Right ventricle myocardium inferior (tissue), 1 donor: Measurements from ENCODE around the gene EFHC2. TPM values are rescaled to one million over a fixed set of nuclear protein-coding genes. Genes with fewer than 3 reads are reported as not detected.

Source experiments
- ATAC-seq: fragments of 200-7000 bp; cut with Tn5 transposase; one replicate; pipeline ENCODE4 v1.9.1; 2020; ENCODE audit warnings: mild to moderate bottlenecking, moderate library complexity
- DNase-seq: peaks from one replicate; pipeline ENCODE4 v3.0.0; 2021; ENCODE audit errors: missing footprints
- intact Hi-C: fragments of 100-400 bp; cut with DNase I; formaldehyde crosslinking; loops from one replicate; pipeline ENCODE4 v1.11.0; 2022
- total RNA-seq: library from RNA; stranded (reverse); fragmentation: NEBNext Ultra II Directional; extraction: Animal tissue kit (Norgen Biotek cat#: 25700); gene quantifications from one replicate; pipeline ENCODE4 v1.2.1, GENCODE V29; 2021
- donor health status: DM: no; HTN: yes; CAD: no; lungs with severe emphysema.

EFHC2 gene
- total RNA-seq, 1 donor from 2014 or later, result 17.5 TPM

DNA sequence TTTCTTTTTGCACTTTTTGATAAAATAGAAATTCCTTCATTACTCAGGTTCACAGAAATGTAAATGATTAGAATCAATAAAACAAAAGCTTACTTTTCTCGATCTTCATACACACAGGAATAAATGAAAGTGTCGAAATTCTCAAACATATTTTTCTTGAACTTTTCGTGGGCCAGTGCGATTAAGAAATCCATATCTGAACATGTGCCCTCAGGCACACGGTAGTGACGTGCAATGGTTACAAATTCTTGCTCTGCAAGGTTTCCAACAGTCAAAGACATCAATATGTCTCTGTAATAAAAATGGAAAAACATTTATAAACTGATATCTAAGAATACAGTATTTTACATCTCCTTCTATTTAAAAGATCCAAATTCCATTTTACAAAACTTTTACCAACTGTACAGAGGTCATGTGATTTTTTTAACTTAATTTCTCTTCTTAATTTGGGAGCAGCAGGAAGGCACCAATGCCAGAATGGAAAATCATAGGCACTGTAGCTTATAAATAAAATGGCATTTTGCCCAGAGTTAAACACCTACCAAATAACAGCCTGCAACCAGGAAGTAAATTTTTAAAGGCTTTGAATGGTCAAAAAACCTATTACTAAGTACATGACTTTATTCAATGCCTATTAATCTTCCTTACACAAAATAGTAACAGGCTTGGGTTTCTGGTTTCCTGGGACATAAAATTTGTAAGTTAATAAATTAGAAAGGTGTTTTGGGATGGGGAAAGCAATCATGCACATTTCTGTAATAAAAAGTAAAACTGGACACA is 165.0 kb downstream of the EFHC2 start:
- intact Hi-C loops, result no loop called here
- no peak for DNase-seq
- ATAC-seq, result no peak

DNA sequence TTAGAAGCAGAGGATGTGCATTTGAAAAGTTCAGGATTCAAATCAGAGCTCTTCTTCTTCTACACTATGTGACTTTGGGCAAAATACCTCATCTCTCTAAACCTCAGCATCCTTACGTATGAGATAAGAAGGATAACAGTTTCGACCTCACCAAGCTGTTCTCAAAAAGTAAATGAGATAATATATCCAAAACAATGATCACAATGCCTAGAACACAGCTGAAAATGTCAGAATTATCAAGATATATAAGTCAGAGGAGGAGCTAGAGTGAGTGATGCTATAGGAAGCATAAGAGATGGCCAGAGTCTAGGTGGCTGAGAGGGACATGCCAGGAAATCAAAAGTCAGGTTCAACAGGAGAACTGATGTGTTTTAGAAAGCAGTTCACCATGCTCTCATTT is 168.0 kb downstream of the EFHC2 start:
- ATAC-seq, result no peak
- no peak for DNase-seq
- intact Hi-C loops, result no loop called here

DNA sequence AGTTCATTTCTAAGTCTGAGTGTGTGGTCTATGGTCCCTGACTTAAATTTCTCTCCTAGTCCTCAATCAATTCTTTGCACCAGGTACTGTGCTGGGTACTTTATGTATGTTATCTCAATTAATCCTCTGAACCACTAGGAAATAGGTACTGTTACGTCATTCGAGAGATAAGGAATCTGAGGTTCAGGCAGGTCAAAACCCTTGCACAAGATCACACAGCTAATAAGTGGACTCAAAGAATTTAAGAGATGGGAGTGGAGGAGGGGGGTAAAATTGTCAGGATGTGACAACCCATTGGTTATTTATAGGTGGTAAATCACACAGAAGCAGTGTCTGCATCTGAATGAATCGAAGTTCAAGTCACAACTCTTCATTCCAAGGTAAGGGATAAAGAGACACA is 169.4 kb downstream of the EFHC2 start:
- DNase-seq, result no peak
- no peak for ATAC-seq
- intact Hi-C loops, result no loop called here

DNA sequence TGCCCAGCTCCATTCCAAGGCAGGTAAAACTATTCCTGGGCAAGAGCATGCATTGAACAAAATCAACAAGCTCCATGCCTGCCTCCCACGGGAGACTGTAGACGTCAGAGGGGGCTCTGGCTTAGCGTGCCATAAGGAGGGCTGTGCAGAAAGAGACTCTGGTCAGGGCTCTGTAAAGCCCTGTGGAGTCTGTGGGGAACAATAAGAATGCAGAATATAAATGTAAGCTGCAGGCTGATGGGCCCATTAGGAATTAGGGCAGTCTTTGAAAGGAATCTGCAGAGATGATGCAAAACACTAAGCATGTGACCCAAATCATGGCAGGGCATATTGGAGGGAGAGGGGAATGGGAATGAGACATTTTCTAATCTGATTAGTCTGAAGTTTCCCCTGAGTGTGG is 170.3 kb downstream of the EFHC2 start:
- DNase-seq, result no peak
- intact Hi-C loops, result no loop called here
- no peak for ATAC-seq

DNA sequence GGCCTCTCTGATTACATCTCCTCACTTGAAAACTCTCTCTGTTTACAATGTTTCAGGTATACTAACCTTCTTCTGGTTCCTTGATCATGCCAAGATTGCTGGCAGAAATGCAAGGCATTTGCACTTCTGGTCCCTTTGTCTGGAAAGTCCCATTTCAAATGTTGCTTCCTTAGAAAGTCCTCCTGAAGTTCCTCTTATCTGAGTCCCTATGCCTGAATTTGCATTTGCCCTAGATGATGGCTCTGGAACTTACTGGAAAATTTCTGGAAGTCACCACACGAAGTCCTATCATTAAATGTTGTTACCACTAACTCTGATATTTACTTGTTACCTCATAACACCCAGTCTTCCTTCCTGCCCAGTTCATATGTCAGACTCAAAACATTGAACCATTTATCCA is 176.4 kb downstream of the EFHC2 start:
- no peak for ATAC-seq
- intact Hi-C loops, result no loop called here
- DNase-seq, result no peak

DNA sequence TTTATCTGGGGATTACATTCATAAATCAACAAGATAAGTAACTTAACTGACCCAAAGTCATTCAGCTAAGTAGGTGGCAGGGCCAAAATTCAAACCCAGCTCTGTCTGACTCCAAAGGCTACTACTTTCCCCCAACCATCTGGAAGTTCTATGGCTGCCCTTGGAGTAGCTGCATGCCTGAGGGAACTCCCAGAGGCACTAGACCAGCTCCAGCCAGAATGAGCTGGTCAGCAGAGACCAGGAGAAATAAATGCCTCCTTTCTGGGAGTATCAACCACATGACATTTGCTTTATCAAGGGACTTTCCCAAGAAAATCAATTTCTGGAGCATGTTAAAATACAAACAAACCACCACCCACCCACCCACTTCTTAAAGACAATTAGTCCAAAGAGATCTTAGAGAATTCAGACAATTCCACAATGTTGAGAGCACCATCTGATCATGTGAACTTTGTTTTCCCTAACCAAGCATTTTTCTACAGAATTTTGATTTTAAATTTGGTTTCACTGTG is 180.5 kb downstream of the EFHC2 start:
- intact Hi-C loops, result no loop called here
- DNase-seq, result no peak
- ATAC-seq, result no peak

DNA sequence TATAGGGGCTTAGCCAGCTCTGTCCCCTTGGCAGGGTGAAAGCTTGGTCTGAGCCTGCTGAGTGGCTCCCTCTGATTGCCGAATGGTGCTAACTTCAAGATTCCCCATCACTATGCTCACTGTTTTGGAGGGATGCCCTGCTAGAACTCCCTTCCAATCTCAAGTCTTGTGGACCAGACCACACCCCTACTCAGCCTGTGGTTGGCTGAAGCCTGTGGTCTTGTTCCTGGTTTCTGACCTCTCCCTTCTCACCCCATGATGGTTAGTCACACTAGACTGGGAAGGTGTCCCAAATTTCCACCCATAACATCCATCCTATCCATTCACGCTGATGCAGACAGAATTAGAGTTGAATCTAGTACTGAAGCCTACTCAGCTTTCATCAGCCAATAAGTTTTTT is 185.6 kb downstream of the EFHC2 start:
- ATAC-seq (no peak), DNase-seq (no peak)
- intact Hi-C loops, result no loop called here

DNA sequence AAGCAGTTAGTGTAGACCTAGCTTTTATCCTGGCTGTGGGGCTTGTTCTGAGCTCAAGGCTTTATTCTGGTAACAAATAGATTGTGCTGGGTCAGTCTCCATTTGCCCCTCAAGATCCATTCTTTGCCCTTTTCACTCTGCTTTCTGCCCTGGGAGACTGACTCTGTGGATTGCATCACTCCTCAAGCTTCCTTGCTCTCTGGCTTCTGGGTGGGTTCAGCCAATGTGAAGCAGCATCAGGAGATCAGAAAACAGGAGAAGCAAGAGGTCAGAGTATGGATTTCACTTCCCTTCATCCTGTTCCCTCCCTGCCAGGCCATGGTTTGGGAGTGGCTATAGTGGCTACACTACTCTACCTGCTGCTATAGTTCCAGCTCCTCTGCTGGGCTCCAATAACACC is 186.2 kb downstream of the EFHC2 start:
- no peak for ATAC-seq
- intact Hi-C loops, result no loop called here
- DNase-seq, result no peak

DNA sequence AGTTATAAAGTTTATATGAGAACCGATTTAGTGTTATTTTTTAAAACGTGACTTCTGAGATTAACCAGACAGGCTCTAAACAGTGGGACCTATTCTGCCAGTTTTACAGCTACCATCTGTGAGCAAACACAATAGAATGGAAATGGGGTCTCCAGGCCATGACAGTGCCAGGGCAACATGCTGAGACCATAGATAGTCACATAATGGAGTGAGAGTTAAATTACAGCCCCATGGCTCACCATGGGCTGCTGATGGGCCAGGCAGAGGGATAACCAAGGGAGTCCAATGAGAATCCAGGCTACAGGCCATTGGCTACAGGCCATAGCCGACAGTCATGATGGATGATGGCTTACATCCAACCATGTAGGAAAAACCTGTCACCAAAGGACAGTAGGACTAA is 186.7 kb downstream of the EFHC2 start:
- intact Hi-C loops, result no loop called here
- ATAC-seq (no peak), DNase-seq (no peak)

DNA sequence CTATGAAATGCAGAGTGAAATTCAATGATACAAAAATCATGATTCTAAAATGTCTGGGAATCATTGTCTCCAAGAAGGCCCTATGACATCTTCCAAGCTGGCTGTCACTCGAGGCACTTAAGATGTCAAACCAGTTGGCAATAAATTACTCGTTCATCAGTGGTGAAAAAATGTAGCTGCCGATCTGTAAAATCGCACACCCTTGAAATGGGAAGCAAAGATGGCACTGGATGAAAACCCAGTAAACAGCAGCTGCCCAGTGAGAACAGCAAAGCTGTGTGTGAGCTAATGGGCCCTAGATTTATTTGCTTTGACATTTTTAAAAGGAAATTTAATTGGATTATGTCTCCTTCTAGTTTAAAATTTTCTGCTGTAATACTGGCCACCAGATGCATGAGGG is 188.3 kb downstream of the EFHC2 start:
- ATAC-seq, result no peak
- intact Hi-C loops, result no loop called here
- DNase-seq, result no peak

DNA sequence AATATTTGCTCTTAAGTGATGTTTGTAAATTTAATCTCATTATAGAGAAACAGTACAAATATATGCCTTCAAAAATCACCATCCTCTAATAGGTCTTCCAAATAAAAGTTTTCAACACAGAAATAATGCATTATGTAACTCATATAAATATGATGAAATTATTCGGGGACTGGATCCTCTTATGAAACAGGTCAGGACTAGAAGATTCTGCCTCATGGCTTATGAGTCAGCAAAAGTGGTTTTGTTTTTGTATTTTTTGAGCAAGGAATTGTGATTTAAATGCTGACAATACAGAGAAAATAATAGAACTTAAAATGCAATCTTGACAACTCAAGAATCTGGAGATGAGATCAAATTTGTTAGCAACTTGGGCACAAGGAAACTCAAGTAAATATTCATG is 190.6 kb downstream of the EFHC2 start:
- ATAC-seq (no peak), DNase-seq (no peak)
- intact Hi-C loops, result no loop called here

DNA sequence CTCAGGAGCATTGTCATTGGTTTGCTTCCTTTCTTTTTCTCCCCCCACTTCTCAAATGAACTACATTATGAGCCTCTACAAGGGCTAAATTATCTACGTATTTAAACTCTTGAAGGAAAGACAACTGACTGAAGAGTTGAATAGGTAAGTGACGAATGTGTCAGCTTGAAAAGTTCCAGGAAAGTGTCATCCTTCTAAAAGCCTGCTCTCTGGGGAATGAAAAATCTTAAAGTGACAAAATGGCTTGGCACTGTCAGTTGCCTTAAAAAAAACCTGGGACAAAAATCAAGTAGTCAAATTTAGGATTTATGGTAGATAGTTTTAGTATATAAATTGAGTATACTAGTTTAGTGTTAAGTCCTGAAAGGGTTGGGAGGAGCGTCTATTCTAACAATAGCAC is 196.3 kb downstream of the EFHC2 start:
- ATAC-seq, result no peak
- no peak for DNase-seq
- intact Hi-C loops, result no loop called here

DNA sequence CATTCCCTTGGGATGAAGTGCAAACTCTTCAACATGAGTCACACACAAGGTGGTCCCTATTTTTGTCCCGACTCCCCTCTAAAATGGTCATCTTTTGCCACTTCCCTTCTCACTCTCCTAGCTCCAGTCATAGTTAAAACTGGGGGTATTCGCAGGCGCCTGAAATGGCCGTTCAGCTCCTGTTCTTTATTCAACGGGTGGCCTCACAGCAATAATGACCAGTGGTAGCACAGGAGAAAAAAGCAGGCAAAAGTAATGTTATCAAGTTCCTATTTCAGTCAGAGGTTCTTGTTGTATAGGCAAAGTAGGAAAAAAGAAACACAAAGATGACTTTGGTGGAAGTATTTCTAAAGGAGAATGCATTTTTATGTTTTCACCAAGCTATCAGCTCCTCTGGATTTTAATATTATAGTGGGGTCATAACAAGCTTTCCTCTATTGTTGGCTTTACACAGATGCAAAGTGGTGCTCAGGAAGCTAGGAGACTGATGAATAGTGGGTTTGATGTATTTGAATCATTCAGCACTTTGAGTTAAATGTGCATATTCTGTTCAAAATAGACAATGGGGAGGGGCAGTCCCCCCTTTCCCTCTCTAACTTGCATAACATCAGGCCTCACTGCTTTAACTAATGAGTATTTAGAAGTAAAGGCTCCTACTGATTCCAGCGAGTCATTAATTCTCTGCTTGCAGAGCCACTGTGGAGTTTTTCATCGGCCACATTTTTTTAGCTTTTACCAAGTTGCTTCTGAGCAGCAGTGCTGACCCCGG is 199.1 kb downstream of the EFHC2 start:
- intact Hi-C loops, result no loop called here
- no peak for DNase-seq
- ATAC-seq, result no peak

DNA sequence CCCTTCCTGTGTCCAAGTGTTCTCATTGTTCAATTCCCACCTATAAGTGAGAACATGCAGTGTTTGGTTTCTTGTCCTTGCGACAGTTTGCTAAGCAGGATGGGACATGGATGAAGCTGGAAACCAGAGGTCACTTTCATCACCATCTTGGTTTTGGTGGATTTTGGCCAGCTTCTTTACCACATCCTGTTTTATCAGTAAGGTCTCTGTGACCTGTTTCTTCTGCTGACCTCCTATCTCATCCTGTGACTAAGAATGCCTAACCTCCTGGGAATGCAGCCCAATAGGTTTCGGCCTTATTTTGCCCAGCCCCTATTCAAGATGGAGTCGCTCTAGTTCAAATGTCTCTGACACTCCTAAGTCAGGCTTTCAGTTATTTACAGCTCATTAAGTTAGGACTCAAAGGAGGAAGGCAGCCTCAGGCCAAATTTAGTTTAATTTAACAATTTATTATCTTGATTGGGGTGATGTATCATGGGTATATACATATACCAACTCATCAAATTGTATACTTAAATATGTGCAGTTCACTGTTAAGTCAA is 200.3 kb downstream of the EFHC2 start:
- intact Hi-C loops, result no loop called here
- DNase-seq (no peak), ATAC-seq (no peak)

DNA sequence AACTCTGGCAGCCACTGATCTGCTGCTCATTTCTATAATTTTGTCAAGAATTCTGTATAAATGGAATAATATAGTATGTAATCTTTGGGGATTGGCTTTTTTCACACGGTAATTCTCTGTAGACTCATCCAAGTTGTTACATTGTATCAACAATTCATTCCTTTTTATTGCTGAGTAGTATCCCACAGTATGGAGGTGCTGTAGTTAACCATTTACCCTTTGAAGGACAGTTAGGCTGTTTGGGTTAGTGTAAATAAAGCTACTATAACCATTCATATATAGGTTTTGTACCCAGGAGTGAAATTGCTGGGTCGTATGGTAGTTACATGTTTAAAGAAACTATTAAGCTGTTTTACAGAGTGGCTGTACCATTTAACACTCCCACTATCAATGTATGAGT is 213.3 kb downstream of the EFHC2 start:
- DNase-seq (no peak), ATAC-seq (no peak)
- intact Hi-C loops, result no loop called here

DNA sequence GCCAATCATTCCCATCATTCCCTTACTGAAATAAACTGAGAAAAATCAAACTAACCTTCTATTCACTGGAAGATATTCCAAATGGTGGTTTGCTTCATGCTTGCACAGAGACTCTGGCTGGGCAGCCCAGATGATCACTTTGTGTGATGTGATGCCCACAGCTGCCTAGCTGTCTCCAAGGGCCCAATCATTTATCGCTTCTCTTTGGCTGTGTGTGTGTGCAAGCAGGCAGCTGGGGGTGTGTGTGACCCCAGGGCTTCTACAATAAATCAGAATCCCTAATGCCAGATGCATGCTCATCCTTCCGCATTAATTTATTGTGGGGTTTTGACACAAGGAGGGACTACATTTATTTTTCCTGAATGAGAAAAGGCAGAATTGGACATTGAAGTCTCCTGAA is 230.1 kb downstream of the EFHC2 start:
- intact Hi-C loops, result no loop called here
- ATAC-seq (no peak), DNase-seq (peak; percentile 31)

DNA sequence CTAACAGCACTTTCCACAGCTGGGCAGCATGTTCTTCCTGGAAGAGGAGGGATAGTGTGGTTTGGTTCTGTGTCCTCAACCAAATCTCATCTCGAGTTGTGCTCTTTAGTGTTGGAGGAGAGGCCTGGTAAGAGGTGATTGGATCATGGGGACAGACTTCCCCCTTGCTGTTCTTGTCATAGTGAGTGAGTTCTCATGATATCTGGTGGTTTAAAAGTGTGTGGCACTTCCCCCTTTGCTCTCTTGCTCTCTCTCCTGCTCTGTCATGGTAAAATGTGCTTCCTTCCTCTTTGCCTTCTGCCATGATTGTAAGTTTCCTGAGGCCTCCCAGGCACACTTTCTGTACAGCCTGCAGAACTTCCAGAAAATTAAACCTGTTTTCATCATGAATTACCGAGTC is 236.6 kb downstream of the EFHC2 start:
- DNase-seq, result no peak
- intact Hi-C loops, result no loop called here
- no peak for ATAC-seq

DNA sequence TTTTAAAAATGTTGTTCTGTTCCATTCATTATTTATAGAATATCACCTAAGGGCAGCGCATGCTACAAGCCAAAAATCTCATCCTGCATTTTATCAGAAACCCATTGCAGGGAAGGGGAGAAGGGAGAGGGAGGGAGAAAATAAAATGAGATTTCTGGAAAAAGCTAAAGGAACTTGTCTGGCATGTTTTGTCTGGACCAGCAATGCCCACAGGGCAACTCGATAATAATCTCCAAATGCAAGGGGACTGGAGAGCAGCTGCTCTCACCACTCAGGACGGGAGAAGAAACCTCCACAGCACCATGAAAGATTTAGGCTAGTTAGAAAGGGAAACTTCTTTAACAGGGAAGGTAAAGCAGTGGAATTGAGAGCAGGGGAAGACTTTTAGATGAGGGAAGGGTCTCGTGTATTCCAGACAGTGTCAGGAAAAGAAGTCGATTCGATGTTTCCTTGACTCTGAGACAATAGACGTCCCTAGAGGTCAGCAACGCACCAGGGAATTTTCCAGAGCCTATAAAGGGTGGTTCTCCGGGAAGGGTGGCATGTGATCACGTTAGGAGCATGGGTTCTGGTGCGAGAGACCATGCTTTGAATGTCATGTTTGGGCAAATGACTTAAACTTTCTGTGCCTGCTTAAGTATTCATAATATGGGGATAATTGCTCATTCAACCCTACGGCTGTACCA is 238.1 kb downstream of the EFHC2 start:
- intact Hi-C loops, result no loop called here
- DNase-seq (no peak), ATAC-seq (no peak)

DNA sequence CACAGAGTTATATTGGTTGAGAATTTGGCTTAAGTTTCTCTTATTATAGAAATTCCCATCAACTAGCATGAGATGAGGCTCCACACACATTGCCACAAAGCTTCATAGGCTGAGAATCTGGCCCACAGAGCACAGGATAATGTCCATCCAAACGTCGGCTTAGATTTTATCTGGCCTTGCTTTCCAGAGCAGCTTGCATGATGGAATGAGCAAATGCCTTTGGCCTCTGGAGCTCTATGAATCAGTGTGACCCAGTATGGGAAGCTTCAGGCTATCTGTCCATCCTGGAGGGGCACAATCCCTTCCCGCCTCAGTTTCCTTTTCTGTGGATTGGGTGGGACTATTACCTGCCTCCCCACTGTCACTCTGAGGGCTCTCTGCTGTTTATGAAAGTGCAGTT is 238.8 kb downstream of the EFHC2 start:
- intact Hi-C loops, result no loop called here
- ATAC-seq, result no peak
- no peak for DNase-seq

DNA sequence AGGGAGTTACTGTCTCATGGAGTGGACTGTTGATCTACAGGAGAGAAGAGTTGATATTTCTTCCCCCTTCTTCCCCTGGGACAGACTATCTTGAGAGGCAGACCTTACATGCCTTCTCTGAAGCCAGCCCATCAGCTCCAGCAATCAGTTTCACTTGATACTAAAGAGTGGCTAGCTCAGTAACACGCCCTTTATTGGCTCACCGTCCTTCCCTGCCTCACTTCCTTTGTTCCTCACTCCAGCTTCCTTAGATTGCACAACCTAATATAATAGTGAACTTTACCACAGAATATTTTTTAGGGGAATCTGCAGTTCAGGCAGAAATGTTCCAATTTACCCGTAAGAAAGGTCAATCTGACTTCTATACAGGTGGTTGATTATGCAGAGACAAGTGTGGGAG is 242.2 kb downstream of the EFHC2 start:
- no peak for ATAC-seq
- DNase-seq, result no peak
- intact Hi-C loops, result no loop called here
